ENCODE measurements around the gene MYCBP.
A peak's percentile ranks its signal among the peaks of the same experiment; 100 is the strongest.

MYCBP gene

GRCh38 chr1:38819040-38819439 lies 54.1 kb downstream of the MYCBP start:
- H3K27ac ChIP-seq (ENCODE audit: low read depth, low read length): no peak overlapping the region
- H3K36me3 ChIP-seq (ENCODE audit: insufficient read depth, low read length): no peaks in the 10 kb centered on the region
- H3K4me1 ChIP-seq (ENCODE audit: insufficient read depth, low read length): no peaks in the 10 kb centered on the region
- H3K9me3 ChIP-seq (ENCODE audit: low read length): no peaks in the 10 kb centered on the region
- no peak overlapping the region for H3K4me3 ChIP-seq (ENCODE audit: low read depth in 1 of 2, low read length in 2 of 2)
- no peak overlapping the region for H3K9ac ChIP-seq (ENCODE audit: low read length)
- peaks cover 28 to 40% of the 10 kb centered on the region in 2 donors for H3K27me3 ChIP-seq (ENCODE audit: control insufficient read depth in 1 of 2, insufficient read depth in 2 of 2, low read length in 2 of 2)

- Histone ChIP-seq H3K9ac (ENCODE audit: low read length) (no peak overlapping the region), H3K27ac (ENCODE audit: low read depth, low read length) (no peak overlapping the region), H3K4me3 (ENCODE audit: low read depth in 1 of 2, low read length in 2 of 2) (peak overlapping the region; percentile 16 to 38)
These were observed 54.8 kb downstream of the MYCBP start for GRCh38 chr1:38818175-38818976.

GRCh38 chr1:38817267-38818174 lies 55.6 kb downstream of the MYCBP start:
- H3K4me3 ChIP-seq (ENCODE audit: low read depth in 1 of 2, low read length in 2 of 2): peak overlapping the region; percentile 16 to 38
- no peaks in the 10 kb centered on the region for H3K36me3 ChIP-seq (ENCODE audit: insufficient read depth, low read length)
- no peaks in the 10 kb centered on the region for H3K4me1 ChIP-seq (ENCODE audit: insufficient read depth, low read length)
- H3K27me3 ChIP-seq (ENCODE audit: control insufficient read depth in 1 of 2, insufficient read depth in 2 of 2, low read length in 2 of 2): peaks cover 33 to 40% of the 10 kb centered on the region in 2 donors
- H3K9ac ChIP-seq (ENCODE audit: low read length): no peak overlapping the region
- no peak overlapping the region for H3K27ac ChIP-seq (ENCODE audit: low read depth, low read length)
- no peaks in the 10 kb centered on the region for H3K9me3 ChIP-seq (ENCODE audit: low read length)

More at GRCh38 chr1:38818175-38818976, 54.8 kb downstream of the MYCBP start:
- Histone ChIP-seq H3K9me3 (ENCODE audit: low read length) (no peaks in the 10 kb centered on the region), H3K4me1 (ENCODE audit: insufficient read depth, low read length) (no peaks in the 10 kb centered on the region), H3K36me3 (ENCODE audit: insufficient read depth, low read length) (no peaks in the 10 kb centered on the region), H3K27me3 (ENCODE audit: control insufficient read depth in 1 of 2, insufficient read depth in 2 of 2, low read length in 2 of 2) (peaks cover 33 to 40% of the 10 kb centered on the region in 2 donors)

GRCh38 chr1:38815903-38816627 lies 57.1 kb downstream of the MYCBP start:
- Histone ChIP-seq H3K4me1 (ENCODE audit: insufficient read depth, low read length) (no peaks in the 10 kb centered on the region), H3K4me3 (ENCODE audit: low read depth in 1 of 2, low read length in 2 of 2) (no peak overlapping the region), H3K36me3 (ENCODE audit: insufficient read depth, low read length) (no peaks in the 10 kb centered on the region), H3K9ac (ENCODE audit: low read length) (no peak overlapping the region), H3K9me3 (ENCODE audit: low read length) (no peaks in the 10 kb centered on the region), H3K27ac (ENCODE audit: low read depth, low read length) (no peak overlapping the region), H3K27me3 (ENCODE audit: control insufficient read depth in 1 of 2, insufficient read depth in 2 of 2, low read length in 2 of 2) (peaks cover 33 to 40% of the 10 kb centered on the region in 2 donors)

GRCh38 chr1:38814984-38815464 lies 58.1 kb downstream of the MYCBP start:
- Histone ChIP-seq H3K9ac (ENCODE audit: low read length) (no peak overlapping the region), H3K4me1 (ENCODE audit: insufficient read depth, low read length) (no peaks in the 10 kb centered on the region), H3K27me3 (ENCODE audit: control insufficient read depth in 1 of 2, insufficient read depth in 2 of 2, low read length in 2 of 2) (peaks cover 33 to 40% of the 10 kb centered on the region in 2 donors), H3K9me3 (ENCODE audit: low read length) (no peaks in the 10 kb centered on the region), H3K27ac (ENCODE audit: low read depth, low read length) (no peak overlapping the region), H3K36me3 (ENCODE audit: insufficient read depth, low read length) (no peaks in the 10 kb centered on the region), H3K4me3 (ENCODE audit: low read depth in 1 of 2, low read length in 2 of 2) (no peak overlapping the region)

GRCh38 chr1:38814444-38814983 lies 58.6 kb downstream of the MYCBP start:
- Histone ChIP-seq H3K4me3 (ENCODE audit: low read depth in 1 of 2, low read length in 2 of 2) (no peak overlapping the region), H3K4me1 (ENCODE audit: insufficient read depth, low read length) (no peaks in the 10 kb centered on the region), H3K9me3 (ENCODE audit: low read length) (no peaks in the 10 kb centered on the region), H3K36me3 (ENCODE audit: insufficient read depth, low read length) (no peaks in the 10 kb centered on the region), H3K9ac (ENCODE audit: low read length) (no peak overlapping the region), H3K27ac (ENCODE audit: low read depth, low read length) (no peak overlapping the region), H3K27me3 (ENCODE audit: control insufficient read depth in 1 of 2, insufficient read depth in 2 of 2, low read length in 2 of 2) (peaks cover 33 to 40% of the 10 kb centered on the region in 2 donors)

GRCh38 chr1:38812981-38813380 lies 60.2 kb downstream of the MYCBP start:
- H3K4me1 ChIP-seq (ENCODE audit: insufficient read depth, low read length): no peaks in the 10 kb centered on the region
- no peak overlapping the region for H3K27ac ChIP-seq (ENCODE audit: low read depth, low read length)
- peaks cover 28 to 33% of the 10 kb centered on the region in 2 donors for H3K27me3 ChIP-seq (ENCODE audit: control insufficient read depth in 1 of 2, insufficient read depth in 2 of 2, low read length in 2 of 2)
- no peak overlapping the region for H3K9ac ChIP-seq (ENCODE audit: low read length)
- H3K36me3 ChIP-seq (ENCODE audit: insufficient read depth, low read length): no peaks in the 10 kb centered on the region
- no peak overlapping the region for H3K4me3 ChIP-seq (ENCODE audit: low read depth in 1 of 2, low read length in 2 of 2)
- H3K9me3 ChIP-seq (ENCODE audit: low read length): no peaks in the 10 kb centered on the region

All from muscle layer of colon (tissue), 2 donors.